Sigmoid colon (tissue), 4 donors: ENCODE data around the gene TMEM63A.

Experiments
- EP300 ChIP-seq, 4 donors: sonication (generic); formaldehyde crosslinking; IDR thresholded peaks; one replicate each; pipeline ENCODE4 v1.6.1; 2017; ENCODE audit warnings: antibody characterized with exemption in 4 of 4
- POLR2A ChIP-seq, 2 donors: fragments of 450-650 bp; IDR thresholded peaks; one replicate each; pipeline ENCODE4 v1.6.1; 2016; ENCODE audit warnings: antibody characterized with exemption in 2 of 2, mild to moderate bottlenecking in 2 of 2, moderate library complexity in 2 of 2
- POLR2AphosphoS5 ChIP-seq, 4 donors: sonication (generic); formaldehyde crosslinking; IDR thresholded peaks; one replicate each; pipeline ENCODE4 v1.6.1; 2017; ENCODE audit warnings: antibody characterized with exemption in 4 of 4
- TF ChIP-seq, protein P1 (sequence below), 4 experiments: fragments of 450-650 bp in 3 of 4; fragments of 200-600 bp in 1 of 4; IDR thresholded peaks; one replicate each; pipeline ENCODE4 v1.5.1; 2016 to 2019; ENCODE audit warnings: antibody characterized with exemption in 4 of 4, mild to moderate bottlenecking in 3 of 4, moderate library complexity in 2 of 4

DNA sequence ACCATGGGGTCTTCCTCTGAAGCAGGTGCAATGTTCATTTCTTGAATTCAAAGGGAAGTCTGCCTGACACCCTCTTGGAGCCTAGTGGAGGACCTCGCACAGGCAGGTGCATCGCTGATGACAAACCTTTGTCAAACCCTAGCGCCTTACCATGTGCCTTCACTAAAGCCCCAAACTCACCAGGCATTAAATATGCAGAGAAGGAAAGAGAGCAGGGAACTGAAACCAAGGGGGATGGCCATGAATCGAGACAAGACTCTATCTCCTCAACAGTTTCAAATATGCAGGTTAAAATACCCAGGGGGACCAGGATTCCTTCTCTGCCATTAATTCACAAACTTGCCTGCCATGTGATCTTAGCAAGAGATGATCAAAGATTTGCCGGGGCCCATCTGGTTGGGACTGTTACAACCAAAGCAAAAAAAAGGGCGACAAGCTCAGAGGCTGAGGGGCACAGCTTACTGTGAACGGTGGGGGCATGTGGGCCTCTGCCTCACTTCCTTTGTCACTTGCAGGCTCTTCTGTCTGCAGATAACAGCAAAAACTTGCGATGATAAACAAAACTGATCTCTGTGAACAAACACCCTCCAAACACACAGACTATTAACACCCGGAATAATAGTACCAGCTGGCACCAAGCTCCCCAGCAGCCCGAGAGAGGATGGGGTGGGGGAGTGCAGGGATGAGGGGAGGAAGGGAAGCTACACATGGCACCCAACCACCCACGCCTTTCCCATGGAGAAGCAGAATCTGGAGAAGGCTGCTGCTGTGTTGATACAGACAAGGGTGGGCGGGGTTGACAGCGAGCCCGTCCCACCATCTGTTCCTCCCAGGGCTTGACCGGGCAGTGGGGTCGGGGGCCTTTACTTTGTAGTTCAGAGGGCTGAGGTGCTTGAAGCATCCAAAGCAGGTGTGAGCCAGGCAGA, 33.9 kb downstream of the TMEM63A start:
- TF ChIP-seq, protein P1, sequence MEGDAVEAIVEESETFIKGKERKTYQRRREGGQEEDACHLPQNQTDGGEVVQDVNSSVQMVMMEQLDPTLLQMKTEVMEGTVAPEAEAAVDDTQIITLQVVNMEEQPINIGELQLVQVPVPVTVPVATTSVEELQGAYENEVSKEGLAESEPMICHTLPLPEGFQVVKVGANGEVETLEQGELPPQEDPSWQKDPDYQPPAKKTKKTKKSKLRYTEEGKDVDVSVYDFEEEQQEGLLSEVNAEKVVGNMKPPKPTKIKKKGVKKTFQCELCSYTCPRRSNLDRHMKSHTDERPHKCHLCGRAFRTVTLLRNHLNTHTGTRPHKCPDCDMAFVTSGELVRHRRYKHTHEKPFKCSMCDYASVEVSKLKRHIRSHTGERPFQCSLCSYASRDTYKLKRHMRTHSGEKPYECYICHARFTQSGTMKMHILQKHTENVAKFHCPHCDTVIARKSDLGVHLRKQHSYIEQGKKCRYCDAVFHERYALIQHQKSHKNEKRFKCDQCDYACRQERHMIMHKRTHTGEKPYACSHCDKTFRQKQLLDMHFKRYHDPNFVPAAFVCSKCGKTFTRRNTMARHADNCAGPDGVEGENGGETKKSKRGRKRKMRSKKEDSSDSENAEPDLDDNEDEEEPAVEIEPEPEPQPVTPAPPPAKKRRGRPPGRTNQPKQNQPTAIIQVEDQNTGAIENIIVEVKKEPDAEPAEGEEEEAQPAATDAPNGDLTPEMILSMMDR (IDR thresholded peaks at IDR 0.05) = no peak
- TF ChIP-seq POLR2A (IDR thresholded peaks at IDR 0.05) (no peak), POLR2AphosphoS5 (IDR thresholded peaks at IDR 0.05) (no peak), EP300 (IDR thresholded peaks at IDR 0.05) (no peak)
